HG03039 (cell line): ENCODE results near the gene HADHB.
A peak's percentile ranks its signal among the peaks of the same experiment; 100 is the strongest.
"Not testable (repeated sequence)": the region's sequence is repeated elsewhere in the genome, so short reads cannot be mapped to it uniquely, and the experiment has no call there.

Experiments used
- ATAC-seq: cut with Tn5 transposase; IDR thresholded peaks from one replicate; pipeline ENCODE4 v1.9.1; 2021; ENCODE audit warnings: mild to moderate bottlenecking, moderate library complexity; ENCODE audit not compliant: unreplicated experiment

HADHB gene

GRCh38 chr2:26326514-26326913 is 81.8 kb downstream of the HADHB start:
- no peak for ATAC-seq

GRCh38 chr2:26327291-26328272 is 82.8 kb downstream of the HADHB start:
- ATAC-seq: no peak

- not testable (repeated sequence) for ATAC-seq
These were observed 84.3 kb downstream of the HADHB start for GRCh38 chr2:26329083-26329482.

GRCh38 chr2:26330114-26330549 is 85.4 kb downstream of the HADHB start:
- ATAC-seq: peak; percentile 64

GRCh38 chr2:26330604-26331003 is 85.9 kb downstream of the HADHB start:
- ATAC-seq: no peak

GRCh38 chr2:26331321-26331720 is 86.6 kb downstream of the HADHB start:
- not testable (repeated sequence) for ATAC-seq

GRCh38 chr2:26333293-26333692 is 88.6 kb downstream of the HADHB start:
- ATAC-seq: no peak

GRCh38 chr2:26335231-26335630 is 90.5 kb downstream of the HADHB start:
- no peak for ATAC-seq

GRCh38 chr2:26336719-26337118 is 92.0 kb downstream of the HADHB start:
- ATAC-seq: no peak

- no peak for ATAC-seq
These were observed 92.6 kb downstream of the HADHB start for GRCh38 chr2:26337298-26337697.
